ENCODE measurements around the gene GKN1. TPM values are rescaled to one million over a fixed set of nuclear protein-coding genes. Genes with fewer than 3 reads are reported as not detected.

The GKN1 gene
- total RNA-seq, 1 experiment from 2014 or later, result not detected

DNA sequence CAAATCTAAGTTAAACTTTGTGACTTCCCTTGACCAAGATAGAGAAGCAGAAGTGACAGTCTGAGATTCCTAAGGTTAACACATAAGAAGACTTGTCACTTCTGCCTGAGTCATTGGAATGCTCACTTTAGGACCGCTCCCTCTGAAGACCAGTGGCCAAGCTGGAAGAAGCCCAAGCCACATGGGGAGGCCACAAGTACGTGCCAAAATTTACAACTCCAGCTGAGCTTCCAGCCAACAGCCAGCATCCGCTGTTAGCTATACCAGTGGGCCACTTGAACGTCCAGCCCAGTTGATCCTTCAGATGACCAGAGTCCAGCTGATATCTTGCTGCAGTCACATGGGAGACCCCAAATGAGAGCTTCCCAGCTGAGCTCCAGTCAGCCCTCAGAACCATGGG, 20.4 kb downstream of the GKN1 start (continued):
- TF ChIP-seq KAT7 (CRISPR knock-in tag; IDR thresholded peaks at IDR 0.05; ENCODE audit: borderline replicate concordance) (no peak), TCF7 (CRISPR knock-in tag; IDR thresholded peaks at IDR 0.05; ENCODE audit: low read depth) (no peak), ZNF396 (CRISPR knock-in tag; IDR thresholded peaks at IDR 0.05; ENCODE audit: borderline replicate concordance) (no peak), CREM (CRISPR knock-in tag; IDR thresholded peaks at IDR 0.05) (no peak), ATF6 (CRISPR knock-in tag; IDR thresholded peaks at IDR 0.05) (no peak), EMX1 (CRISPR knock-in tag; IDR thresholded peaks at IDR 0.05) (no peak), IRF1 (CRISPR knock-in tag; IDR thresholded peaks at IDR 0.05) (no peak)
- TF ChIP-seq, protein P1, sequence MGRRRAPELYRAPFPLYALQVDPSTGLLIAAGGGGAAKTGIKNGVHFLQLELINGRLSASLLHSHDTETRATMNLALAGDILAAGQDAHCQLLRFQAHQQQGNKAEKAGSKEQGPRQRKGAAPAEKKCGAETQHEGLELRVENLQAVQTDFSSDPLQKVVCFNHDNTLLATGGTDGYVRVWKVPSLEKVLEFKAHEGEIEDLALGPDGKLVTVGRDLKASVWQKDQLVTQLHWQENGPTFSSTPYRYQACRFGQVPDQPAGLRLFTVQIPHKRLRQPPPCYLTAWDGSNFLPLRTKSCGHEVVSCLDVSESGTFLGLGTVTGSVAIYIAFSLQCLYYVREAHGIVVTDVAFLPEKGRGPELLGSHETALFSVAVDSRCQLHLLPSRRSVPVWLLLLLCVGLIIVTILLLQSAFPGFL (CRISPR knock-in tag; IDR thresholded peaks at IDR 0.05; ENCODE audit: borderline replicate concordance), result no peak

GRCh38 chr2:68995916-68996315, 21.5 kb downstream of the GKN1 start:
- ChIA-PET POLR2A (no interaction called here), CTCF (interaction anchor here (1.3 to 2.7 kb wide), 2 partner anchors 17 to 52 kb away, joined by 6 to 8 read pairs; partner anchors contain the start of gene ANTXR1)
- ATAC-seq (no peak), DNase-seq (ENCODE audit: low spot score) (no peak)
- Mint-ChIP-seq H3K9me3 (peaks cover 13% of the 10 kb centered on the region; the same call in 1 of the 2 replicates), H3K27ac (no peak overlapping the region), H3K27me3 (ENCODE audit: low read depth) (peaks cover 3% of the 10 kb centered on the region), H3K36me3 (no peaks in the 10 kb centered on the region), H3K4me1 (no peaks in the 10 kb centered on the region), H3K4me3 (no peak overlapping the region)
- TF ChIP-seq, protein P2, sequence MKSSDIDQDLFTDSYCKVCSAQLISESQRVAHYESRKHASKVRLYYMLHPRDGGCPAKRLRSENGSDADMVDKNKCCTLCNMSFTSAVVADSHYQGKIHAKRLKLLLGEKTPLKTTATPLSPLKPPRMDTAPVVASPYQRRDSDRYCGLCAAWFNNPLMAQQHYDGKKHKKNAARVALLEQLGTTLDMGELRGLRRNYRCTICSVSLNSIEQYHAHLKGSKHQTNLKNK (CRISPR knock-in tag; IDR thresholded peaks at IDR 0.05), result no peak
- TF ChIP-seq, protein P3, sequence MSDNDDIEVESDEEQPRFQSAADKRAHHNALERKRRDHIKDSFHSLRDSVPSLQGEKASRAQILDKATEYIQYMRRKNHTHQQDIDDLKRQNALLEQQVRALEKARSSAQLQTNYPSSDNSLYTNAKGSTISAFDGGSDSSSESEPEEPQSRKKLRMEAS (CRISPR knock-in tag; IDR thresholded peaks at IDR 0.05), result no peak
- TF ChIP-seq SOX15 (CRISPR knock-in tag; IDR thresholded peaks at IDR 0.05), result no peak
- TF ChIP-seq ZNF219 (CRISPR knock-in tag; IDR thresholded peaks at IDR 0.05; ENCODE audit: borderline replicate concordance), result no peak

GRCh38 chr2:68997401-68997800, 23.0 kb downstream of the GKN1 start:
- Mint-ChIP-seq H3K9me3 (peaks cover 27% of the 10 kb centered on the region), H3K27me3 (ENCODE audit: low read depth) (peaks cover 13% of the 10 kb centered on the region), H3K4me1 (no peaks in the 10 kb centered on the region), H3K27ac (no peak overlapping the region), H3K4me3 (no peak overlapping the region), H3K36me3 (no peaks in the 10 kb centered on the region; the same call in 1 of the 2 replicates)
- DNase-seq (ENCODE audit: low spot score), result no peak
- ChIA-PET CTCF (interaction anchor here (0.5 to 2.7 kb wide), 2 partner anchors 54 to 63 kb away, joined by 3 to 8 read pairs; no protein-coding TSS in a partner anchor), POLR2A (no interaction called here)
- no peak for ATAC-seq
- TF ChIP-seq ZNF263 (CRISPR knock-in tag; IDR thresholded peaks at IDR 0.05; ENCODE audit: low read depth), result no peak
- TF ChIP-seq, protein P4, sequence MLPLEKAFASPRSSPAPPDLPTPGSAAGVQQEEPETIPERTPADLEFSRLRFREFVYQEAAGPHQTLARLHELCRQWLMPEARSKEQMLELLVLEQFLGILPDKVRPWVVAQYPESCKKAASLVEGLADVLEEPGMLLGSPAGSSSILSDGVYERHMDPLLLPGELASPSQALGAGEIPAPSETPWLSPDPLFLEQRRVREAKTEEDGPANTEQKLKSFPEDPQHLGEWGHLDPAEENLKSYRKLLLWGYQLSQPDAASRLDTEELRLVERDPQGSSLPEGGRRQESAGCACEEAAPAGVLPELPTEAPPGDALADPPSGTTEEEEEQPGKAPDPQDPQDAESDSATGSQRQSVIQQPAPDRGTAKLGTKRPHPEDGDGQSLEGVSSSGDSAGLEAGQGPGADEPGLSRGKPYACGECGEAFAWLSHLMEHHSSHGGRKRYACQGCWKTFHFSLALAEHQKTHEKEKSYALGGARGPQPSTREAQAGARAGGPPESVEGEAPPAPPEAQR (CRISPR knock-in tag; IDR thresholded peaks at IDR 0.05), result no peak
- TF ChIP-seq E2F4 (CRISPR knock-in tag; IDR thresholded peaks at IDR 0.05; ENCODE audit: borderline replicate concordance, low read depth), result no peak
- TF ChIP-seq NR2C2 (CRISPR knock-in tag; IDR thresholded peaks at IDR 0.05), result no peak
- no peak for TF ChIP-seq CREM (CRISPR knock-in tag; IDR thresholded peaks at IDR 0.05)
- TF ChIP-seq IRF1 (CRISPR knock-in tag; IDR thresholded peaks at IDR 0.05), result no peak
- no peak for TF ChIP-seq EMX1 (CRISPR knock-in tag; IDR thresholded peaks at IDR 0.05)
- no peak for TF ChIP-seq ATF6 (CRISPR knock-in tag; IDR thresholded peaks at IDR 0.05)
- TF ChIP-seq HMGA2 (CRISPR knock-in tag; IDR thresholded peaks at IDR 0.05), result no peak
- no peak for TF ChIP-seq ZNF671 (CRISPR knock-in tag; IDR thresholded peaks at IDR 0.05)
- no peak for TF ChIP-seq HMGXB4 (CRISPR knock-in tag; IDR thresholded peaks at IDR 0.05)
- TF ChIP-seq ZNF317 (CRISPR knock-in tag; IDR thresholded peaks at IDR 0.05; ENCODE audit: borderline replicate concordance, low read depth), result no peak
- TF ChIP-seq GTF2I (CRISPR knock-in tag; conservative IDR thresholded peaks at IDR 0.05), result no peak
